GM11168 (cell line): Measurements from ENCODE around the gene ALKBH8.
"Not testable (repeated sequence)": the region's sequence is repeated elsewhere in the genome, so short reads cannot be mapped to it uniquely, and the experiment has no call there.

Experiments
- in situ Hi-C: fragments of 300-500 bp; cut with MboI; formaldehyde crosslinking; loops from one replicate; pipeline ENCODE4 v1.12.0; 2022; ENCODE audit warnings: low sequenced_read_pairs; ENCODE audit not compliant: unreplicated experiment

Gene ALKBH8

GRCh38 chr11:107526197-107526596 lies 39.3 kb downstream of the ALKBH8 start:
- in situ Hi-C loops, result no loop called here

GRCh38 chr11:107508858-107509244 lies 56.7 kb downstream of the ALKBH8 start:
- in situ Hi-C loops, result no loop called here

GRCh38 chr11:107508201-107508857 lies 57.2 kb downstream of the ALKBH8 start:
- in situ Hi-C loops, result no loop called here

- in situ Hi-C loops, result no loop called here
Measured at GRCh38 chr11:107505647-107506225, 59.8 kb downstream of the ALKBH8 start.

GRCh38 chr11:107504981-107505380 lies 60.6 kb downstream of the ALKBH8 start:
- in situ Hi-C loops, result no loop called here

- in situ Hi-C loops, result no loop called here
Measured at GRCh38 chr11:107501713-107502112, 63.8 kb downstream of the ALKBH8 start.

- in situ Hi-C loops, result not testable (repeated sequence)
Measured at GRCh38 chr11:107497371-107497770, 68.2 kb downstream of the ALKBH8 start.

- in situ Hi-C loops, result no loop called here
Measured at GRCh38 chr11:107496011-107496410, 69.5 kb downstream of the ALKBH8 start.

GRCh38 chr11:107494055-107494454 lies 71.5 kb downstream of the ALKBH8 start:
- in situ Hi-C loops, result no loop called here

GRCh38 chr11:107493117-107493516 lies 72.4 kb downstream of the ALKBH8 start:
- in situ Hi-C loops, result no loop called here

- in situ Hi-C loops, result no loop called here
Measured at GRCh38 chr11:107490836-107491235, 74.7 kb downstream of the ALKBH8 start.

GRCh38 chr11:107482234-107482633 lies 83.3 kb downstream of the ALKBH8 start:
- in situ Hi-C loops, result no loop called here

- in situ Hi-C loops, result no loop called here
Measured at GRCh38 chr11:107478922-107479321, 86.6 kb downstream of the ALKBH8 start.

GRCh38 chr11:107477820-107478219 lies 87.7 kb downstream of the ALKBH8 start:
- in situ Hi-C loops, result no loop called here

- in situ Hi-C loops, result no loop called here
Measured at GRCh38 chr11:107473792-107474191, 91.7 kb downstream of the ALKBH8 start.

GRCh38 chr11:107472966-107473365 lies 92.6 kb downstream of the ALKBH8 start:
- in situ Hi-C loops, result no loop called here

GRCh38 chr11:107468596-107468995 lies 96.9 kb downstream of the ALKBH8 start:
- in situ Hi-C loops, result loop anchor here (10.0 kb wide), 1 partner anchor 1346 kb away; no protein-coding TSS in a partner anchor

GRCh38 chr11:107467696-107468095 lies 97.8 kb downstream of the ALKBH8 start:
- in situ Hi-C loops, result loop anchor here (10.0 kb wide), 1 partner anchor 1347 kb away; no protein-coding TSS in a partner anchor

- in situ Hi-C loops, result loop anchor here (10.0 kb wide), 1 partner anchor 1348 kb away; no protein-coding TSS in a partner anchor
Measured at GRCh38 chr11:107466275-107466866, 99.2 kb downstream of the ALKBH8 start.

GRCh38 chr11:107457558-107458271 lies 107.8 kb downstream of the ALKBH8 start, which contains the start of gene CWF19L2:
Gene CWF19L2 (minus strand): TSS chr11:107457825. CDS start chr11:107457816, 9 bp downstream.
- in situ Hi-C loops, result no loop called here

- in situ Hi-C loops, result no loop called here
Measured at GRCh38 chr11:107457205-107457557, 108.4 kb downstream of the ALKBH8 start.
